H9 (cell line): Measurements from ENCODE around the gene PDZRN4. TPM values are rescaled to one million over a fixed set of nuclear protein-coding genes. Genes with fewer than 3 reads are reported as not detected.

Source experiments
- DNase-seq: peaks from one replicate; pipeline ENCODE4 v3.0.0-alpha.2; 2017
- H2AFZ ChIP-seq: one replicate; pipeline ENCODE4 v1.6.1; 2013; ENCODE audit warnings: mild to moderate bottlenecking, low read length, control low read depth, moderate library complexity
- H2AK5ac ChIP-seq: 2 replicates; pipeline ENCODE4 v1.6.1; 2013; ENCODE audit warnings: low read length, control low read depth, mixed read lengths; ENCODE audit not compliant: insufficient read length
- H2BK120ac ChIP-seq: one replicate; pipeline ENCODE4 v1.6.1; 2013; ENCODE audit warnings: low read depth, mild to moderate bottlenecking, low read length, control low read depth, inconsistent platforms; ENCODE audit not compliant: poor library complexity, severe bottlenecking
- H2BK12ac ChIP-seq: 2 replicates; pipeline ENCODE4 v1.6.1; 2013; ENCODE audit warnings: low read length, control low read depth, mixed read lengths, low read depth; ENCODE audit not compliant: insufficient read length
- H2BK15ac ChIP-seq: 2 replicates; pipeline ENCODE4 v1.6.1; 2013; ENCODE audit warnings: low read depth, low read length, control low read depth
- H2BK20ac ChIP-seq: one replicate; pipeline ENCODE4 v1.6.1; 2013; ENCODE audit warnings: low read depth, mild to moderate bottlenecking, low read length, control low read depth, inconsistent platforms; ENCODE audit not compliant: poor library complexity, severe bottlenecking
- H2BK5ac ChIP-seq: 2 replicates; pipeline ENCODE4 v1.6.1; 2013; ENCODE audit warnings: low read length, control low read depth, mixed read lengths; ENCODE audit not compliant: insufficient read length
- H3K14ac ChIP-seq: 2 replicates; pipeline ENCODE4 v1.6.1; 2013; ENCODE audit warnings: low read length, control low read depth; ENCODE audit not compliant: insufficient read depth
- H3K18ac ChIP-seq: 2 replicates; pipeline ENCODE4 v1.6.1; 2013; ENCODE audit warnings: low read depth, mild to moderate bottlenecking, mixed read lengths, low read length, control low read depth; ENCODE audit not compliant: insufficient read length
- H3K23ac ChIP-seq: 2 replicates; pipeline ENCODE4 v1.6.1; 2013; ENCODE audit warnings: low read length, control low read depth, mixed read lengths, low read depth; ENCODE audit not compliant: insufficient read length
- H3K23me2 ChIP-seq: 2 replicates; pipeline ENCODE4 v1.6.1; 2013; ENCODE audit warnings: low read depth, mild to moderate bottlenecking, mixed read lengths, low read length, control low read depth; ENCODE audit not compliant: insufficient read length, poor library complexity, severe bottlenecking
- H3K27ac ChIP-seq: 2 replicates; pipeline ENCODE4 v1.5.1; 2013; ENCODE audit warnings: low read length, control low read depth, mixed read lengths, low read depth; ENCODE audit not compliant: insufficient read length
- H3K27me3 ChIP-seq: 2 replicates; pipeline ENCODE4 v1.6.1; 2013; ENCODE audit warnings: low read length, control low read depth, inconsistent platforms; ENCODE audit not compliant: insufficient read depth
- H3K4ac ChIP-seq: 2 replicates; pipeline ENCODE4 v1.6.1; 2013; ENCODE audit warnings: low read depth, mild to moderate bottlenecking, control low read depth, inconsistent platforms, low read length, moderate library complexity
- H3K4me1 ChIP-seq: 2 replicates; pipeline ENCODE4 v1.6.1; 2013; ENCODE audit warnings: low read length, control low read depth, inconsistent platforms; ENCODE audit not compliant: insufficient read depth
- H3K4me2 ChIP-seq: 2 replicates; pipeline ENCODE4 v1.6.1; 2013; ENCODE audit warnings: low read length, control low read depth, mixed read lengths; ENCODE audit not compliant: insufficient read length, insufficient read depth
- H3K56ac ChIP-seq: 2 replicates; pipeline ENCODE4 v1.6.1; 2013; ENCODE audit warnings: low read depth, mild to moderate bottlenecking, mixed read lengths, low read length, control low read depth; ENCODE audit not compliant: insufficient read length
- H3K79me1 ChIP-seq: 2 replicates; pipeline ENCODE4 v1.6.1; 2013; ENCODE audit warnings: low read depth, mild to moderate bottlenecking, moderate library complexity, low read length, control low read depth, inconsistent platforms; ENCODE audit not compliant: insufficient read depth, poor library complexity, severe bottlenecking
- H3K79me2 ChIP-seq: 2 replicates; pipeline ENCODE4 v1.6.1; 2013; ENCODE audit warnings: low read length, control low read depth, inconsistent platforms; ENCODE audit not compliant: insufficient read depth
- H3K9ac ChIP-seq: 2 replicates; pipeline ENCODE4 v1.6.1; 2013; ENCODE audit warnings: low read length, control low read depth, mixed read lengths; ENCODE audit not compliant: insufficient read length; ENCODE audit errors: extremely low read depth
- H3K9me3 ChIP-seq: one replicate; pipeline ENCODE4 v1.6.1; 2013; ENCODE audit warnings: low read depth, low read length, inconsistent platforms; ENCODE audit not compliant: control insufficient read depth
- H3T11ph ChIP-seq: one replicate; pipeline ENCODE4 v1.6.1; 2013; ENCODE audit warnings: mild to moderate bottlenecking, low read length, control low read depth, inconsistent platforms
- H4K20me1 ChIP-seq: one replicate; pipeline ENCODE4 v1.6.1; 2013; ENCODE audit not compliant: control insufficient read depth, insufficient read length, insufficient read depth
- H4K5ac ChIP-seq: 2 replicates; pipeline ENCODE4 v1.6.1; 2013; ENCODE audit warnings: low read depth, mild to moderate bottlenecking, mixed read lengths, low read length, control low read depth; ENCODE audit not compliant: insufficient read length
- H4K8ac ChIP-seq: replicated peaks from 2 replicates; pipeline ENCODE4 v1.6.1; 2013; ENCODE audit warnings: low read length, control low read depth, mixed read lengths, low read depth; ENCODE audit not compliant: insufficient read length
- H4K91ac ChIP-seq: 2 replicates; pipeline ENCODE4 v1.6.1; 2013; ENCODE audit warnings: low read depth, mild to moderate bottlenecking, moderate library complexity, mixed read lengths, low read length, control low read depth; ENCODE audit not compliant: insufficient read length
- H3K27ac Mint-ChIP-seq, 3 experiments: 2 replicates in 2 of 3; 3 replicates in 1 of 3; pipeline ENCODE4 v1.8.0; 2020 to 2021; ENCODE audit warnings: mixed read lengths in 3 of 3, mild to moderate bottlenecking in 1 of 3, moderate library complexity in 1 of 3
- H3K27me3 Mint-ChIP-seq: 2 replicates; pipeline ENCODE4 v1.8.0; 2021; ENCODE audit warnings: low read depth, mild to moderate bottlenecking, moderate library complexity, mixed read lengths
- H3K36me3 Mint-ChIP-seq, 3 experiments: 2 replicates in 2 of 3; 3 replicates in 1 of 3; pipeline ENCODE4 v1.8.0; 2020 to 2021; ENCODE audit warnings: low read depth in 3 of 3, mixed read lengths in 3 of 3; ENCODE audit not compliant: insufficient read depth in 1 of 3
- H3K4me1 Mint-ChIP-seq, 2 experiments: 2 replicates each; pipeline ENCODE4 v1.8.0; 2020; ENCODE audit warnings: mixed read lengths in 2 of 2
- H3K4me3 Mint-ChIP-seq, 2 experiments: 2 replicates in 1 of 2; 3 replicates in 1 of 2; pipeline ENCODE4 v1.8.0; 2020 to 2021; ENCODE audit warnings: mild to moderate bottlenecking in 2 of 2, mixed read lengths in 2 of 2, moderate library complexity in 1 of 2
- H3K9me3 Mint-ChIP-seq, 2 experiments: 2 replicates in 1 of 2; 3 replicates in 1 of 2; pipeline ENCODE4 v1.8.0; 2020; ENCODE audit warnings: mild to moderate bottlenecking in 2 of 2, mixed read lengths in 2 of 2, moderate library complexity in 1 of 2
- total RNA-seq: library from RNA; stranded (reverse); gene quantifications from 2 replicates; pipeline ENCODE4 v1.2.1, GENCODE V29; 2021
- TF ChIP-seq, protein P1 (sequence below): fragments of 200-600 bp; sonication (generic); conservative IDR thresholded peaks from 3 replicates; pipeline ENCODE4 v1.8.0; 2021; ENCODE audit warnings: antibody characterized with exemption, mild to moderate bottlenecking

The PDZRN4 gene
- total RNA-seq, 1 experiment from 2014 or later = not detected

DNA sequence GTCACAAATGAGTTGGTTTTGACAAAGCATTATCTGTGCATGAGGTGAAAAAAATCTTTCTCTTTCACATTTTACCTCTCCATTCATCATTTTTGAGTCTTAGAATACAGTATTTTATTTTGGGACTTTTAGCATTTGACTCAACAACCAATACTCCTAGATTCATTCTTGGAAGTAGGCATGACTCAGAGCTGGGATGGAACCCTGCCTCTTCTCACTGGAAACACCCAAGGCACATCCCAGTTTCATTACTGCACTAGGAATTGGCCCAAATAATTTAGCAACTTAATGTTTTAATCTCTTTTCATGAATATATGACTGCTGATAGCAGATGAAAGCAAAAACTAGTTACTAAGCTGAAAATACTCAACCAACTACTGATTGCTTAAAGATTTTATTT, 3.3 kb upstream of the PDZRN4 start:
- Histone ChIP-seq H3K27ac (no peak overlapping the region), H3K23ac (no peak overlapping the region), H3K14ac (no peak overlapping the region), H3K4me2 (no peak overlapping the region), H4K8ac (no peak overlapping the region), H4K5ac (no peak overlapping the region), H2BK5ac (no peak overlapping the region), H3K18ac (no peak overlapping the region), H3K4me1 (no peaks in the 10 kb centered on the region), H2BK12ac (no peak overlapping the region), H4K20me1 (no peaks in the 10 kb centered on the region), H2BK20ac (no peak overlapping the region), H2BK120ac (no peak overlapping the region), H3K23me2 (peaks cover 11% of the 10 kb centered on the region), H3K27me3 (peaks cover 27% of the 10 kb centered on the region; the same call in 1 of the 2 replicates), H2AK5ac (no peak overlapping the region), H2AFZ (no peak overlapping the region), H2BK15ac (no peak overlapping the region), H4K91ac (no peak overlapping the region), H3K79me2 (no peaks in the 10 kb centered on the region), H3T11ph (no peak overlapping the region), H3K4ac (no peak overlapping the region), H3K9ac (no peak overlapping the region), H3K56ac (no peak overlapping the region), H3K79me1 (no peaks in the 10 kb centered on the region), H3K9me3 (no peaks in the 10 kb centered on the region)
- no peak for DNase-seq
- H3K27ac Mint-ChIP-seq = no peak overlapping the region
- 0 out of 5 replicates have a peak, but pooled peaks cover 0 to 2% of the 10 kb centered on the region in 2 experiments for H3K9me3 Mint-ChIP-seq
- peaks cover 45% of the 10 kb centered on the region for H3K27me3 Mint-ChIP-seq
- no peaks in the 10 kb centered on the region; a peak in 1 of 7 replicates for H3K36me3 Mint-ChIP-seq
- TF ChIP-seq, protein P1, sequence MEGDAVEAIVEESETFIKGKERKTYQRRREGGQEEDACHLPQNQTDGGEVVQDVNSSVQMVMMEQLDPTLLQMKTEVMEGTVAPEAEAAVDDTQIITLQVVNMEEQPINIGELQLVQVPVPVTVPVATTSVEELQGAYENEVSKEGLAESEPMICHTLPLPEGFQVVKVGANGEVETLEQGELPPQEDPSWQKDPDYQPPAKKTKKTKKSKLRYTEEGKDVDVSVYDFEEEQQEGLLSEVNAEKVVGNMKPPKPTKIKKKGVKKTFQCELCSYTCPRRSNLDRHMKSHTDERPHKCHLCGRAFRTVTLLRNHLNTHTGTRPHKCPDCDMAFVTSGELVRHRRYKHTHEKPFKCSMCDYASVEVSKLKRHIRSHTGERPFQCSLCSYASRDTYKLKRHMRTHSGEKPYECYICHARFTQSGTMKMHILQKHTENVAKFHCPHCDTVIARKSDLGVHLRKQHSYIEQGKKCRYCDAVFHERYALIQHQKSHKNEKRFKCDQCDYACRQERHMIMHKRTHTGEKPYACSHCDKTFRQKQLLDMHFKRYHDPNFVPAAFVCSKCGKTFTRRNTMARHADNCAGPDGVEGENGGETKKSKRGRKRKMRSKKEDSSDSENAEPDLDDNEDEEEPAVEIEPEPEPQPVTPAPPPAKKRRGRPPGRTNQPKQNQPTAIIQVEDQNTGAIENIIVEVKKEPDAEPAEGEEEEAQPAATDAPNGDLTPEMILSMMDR = no peak
- no peak overlapping the region for H3K4me3 Mint-ChIP-seq
- peaks cover 15 to 16% of the 10 kb centered on the region in 2 experiments for H3K4me1 Mint-ChIP-seq
